Mucosa of gallbladder (tissue), 1 donor: ENCODE data around the gene RAB4B. TPM values are rescaled to one million over a fixed set of nuclear protein-coding genes. Genes with fewer than 3 reads are reported as not detected.
"Not testable (repeated sequence)": the region's sequence is repeated elsewhere in the genome, so short reads cannot be mapped to it uniquely, and the experiment has no call there.

Experiments used
- DNase-seq: peaks from one replicate; pipeline ENCODE4 v3.0.0-alpha.2; 2020; ENCODE audit warnings: low spot score
- total RNA-seq: library from RNA; stranded (reverse); gene quantifications from one replicate; pipeline ENCODE4 v1.2.1, GENCODE V29; 2021
- donor health status: DM: no; HTN: no; CAD: no.

RAB4B gene
- total RNA-seq, 1 donor from 2014 or later, result 54.4 TPM

DNA sequence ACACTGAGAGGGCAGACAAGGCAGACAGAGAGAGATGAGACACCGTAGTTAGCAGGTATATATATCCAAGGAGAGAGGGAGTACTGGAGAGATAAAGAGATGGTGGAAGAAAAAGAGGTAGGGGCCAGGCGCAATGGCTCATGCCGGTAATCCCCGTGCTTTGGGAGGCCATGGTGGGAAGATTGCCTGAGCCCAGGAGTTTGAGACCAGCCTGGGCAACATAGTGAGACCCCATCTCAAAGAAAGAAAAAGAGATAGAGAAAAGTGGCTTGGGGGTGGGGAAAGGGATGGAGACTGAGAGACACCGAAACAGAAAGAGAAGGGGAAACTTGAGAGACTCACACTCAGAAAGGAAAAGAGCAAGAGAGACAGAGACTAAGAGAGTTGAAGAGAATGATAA is 2.5 kb downstream of the RAB4B start:
- DNase-seq, result no peak

DNA sequence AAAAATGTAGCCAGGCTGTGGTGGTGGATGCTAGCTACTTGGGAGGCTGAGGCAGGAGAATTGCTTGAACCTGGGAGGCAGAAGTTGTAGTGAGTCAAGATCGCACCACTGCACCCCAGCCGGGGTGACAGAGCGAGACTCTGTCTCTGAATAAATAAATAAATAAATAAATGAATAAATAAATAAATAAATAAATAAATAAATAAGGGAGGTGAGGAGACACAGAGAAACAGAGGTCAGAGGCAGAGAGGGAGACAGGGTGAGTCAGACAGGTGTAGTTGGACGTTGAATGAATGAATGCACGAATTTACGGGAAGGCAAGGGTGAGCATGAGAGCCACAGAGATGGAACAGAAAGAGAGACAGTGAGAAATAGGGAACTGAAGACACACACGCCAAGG is 3.1 kb downstream of the RAB4B start:
- no peak for DNase-seq

DNA sequence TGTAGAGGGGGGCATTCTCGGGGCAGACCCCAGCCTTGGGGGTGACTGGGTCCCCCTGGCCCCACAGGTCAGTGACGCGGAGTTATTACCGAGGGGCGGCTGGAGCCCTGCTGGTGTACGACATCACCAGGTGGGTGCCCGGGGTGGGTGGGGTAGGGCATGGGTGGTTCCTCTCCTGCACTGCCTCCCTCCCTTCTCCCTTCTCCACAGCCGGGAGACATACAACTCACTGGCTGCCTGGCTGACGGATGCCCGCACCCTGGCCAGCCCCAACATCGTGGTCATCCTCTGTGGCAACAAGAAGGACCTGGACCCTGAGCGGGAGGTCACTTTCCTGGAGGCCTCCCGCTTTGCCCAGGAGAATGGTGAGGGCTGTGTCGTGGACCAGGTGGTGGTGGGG is 5.7 kb downstream of the RAB4B start:
- DNase-seq, result no peak

DNA sequence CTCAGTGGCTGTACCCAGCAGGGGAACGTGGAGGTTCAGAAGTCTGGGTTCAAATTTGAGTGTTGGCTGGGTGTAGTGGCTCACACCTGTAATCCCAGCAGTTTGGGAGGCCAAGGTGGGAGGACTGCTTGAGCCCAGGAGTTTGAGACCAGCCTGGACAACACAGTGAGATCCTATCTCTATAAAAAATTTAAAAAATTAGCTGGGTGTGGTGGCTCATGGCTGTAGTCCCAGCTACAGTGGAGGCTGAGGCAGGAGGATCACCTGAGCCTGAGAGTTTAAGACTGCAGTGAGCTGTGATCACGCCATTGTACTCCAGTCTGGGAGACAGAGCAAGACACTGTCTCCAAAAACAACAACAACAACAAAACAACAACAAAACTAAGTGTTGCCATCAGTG is 6.1 kb downstream of the RAB4B start:
- DNase-seq, result not testable (repeated sequence)

DNA sequence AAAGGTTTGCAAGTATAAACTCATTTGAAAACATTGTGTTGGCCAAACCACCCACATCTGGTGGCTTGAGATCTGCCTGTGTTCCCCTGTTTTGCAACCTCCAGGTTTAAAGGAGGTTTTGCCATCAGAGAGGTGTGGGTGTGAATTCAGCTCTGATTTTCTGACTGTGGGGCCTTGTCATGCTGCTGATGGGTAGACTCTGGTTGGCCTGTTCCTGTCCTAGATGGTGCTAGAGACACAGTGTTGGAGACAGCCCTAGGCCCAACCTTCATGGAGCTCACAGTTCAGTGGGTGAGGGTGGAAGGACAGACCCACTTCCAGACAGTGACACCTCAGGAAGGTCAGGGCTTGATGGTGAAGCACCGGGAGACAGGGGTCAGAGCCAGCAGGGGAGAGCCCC is 7.5 kb downstream of the RAB4B start:
- DNase-seq, result no peak

DNA sequence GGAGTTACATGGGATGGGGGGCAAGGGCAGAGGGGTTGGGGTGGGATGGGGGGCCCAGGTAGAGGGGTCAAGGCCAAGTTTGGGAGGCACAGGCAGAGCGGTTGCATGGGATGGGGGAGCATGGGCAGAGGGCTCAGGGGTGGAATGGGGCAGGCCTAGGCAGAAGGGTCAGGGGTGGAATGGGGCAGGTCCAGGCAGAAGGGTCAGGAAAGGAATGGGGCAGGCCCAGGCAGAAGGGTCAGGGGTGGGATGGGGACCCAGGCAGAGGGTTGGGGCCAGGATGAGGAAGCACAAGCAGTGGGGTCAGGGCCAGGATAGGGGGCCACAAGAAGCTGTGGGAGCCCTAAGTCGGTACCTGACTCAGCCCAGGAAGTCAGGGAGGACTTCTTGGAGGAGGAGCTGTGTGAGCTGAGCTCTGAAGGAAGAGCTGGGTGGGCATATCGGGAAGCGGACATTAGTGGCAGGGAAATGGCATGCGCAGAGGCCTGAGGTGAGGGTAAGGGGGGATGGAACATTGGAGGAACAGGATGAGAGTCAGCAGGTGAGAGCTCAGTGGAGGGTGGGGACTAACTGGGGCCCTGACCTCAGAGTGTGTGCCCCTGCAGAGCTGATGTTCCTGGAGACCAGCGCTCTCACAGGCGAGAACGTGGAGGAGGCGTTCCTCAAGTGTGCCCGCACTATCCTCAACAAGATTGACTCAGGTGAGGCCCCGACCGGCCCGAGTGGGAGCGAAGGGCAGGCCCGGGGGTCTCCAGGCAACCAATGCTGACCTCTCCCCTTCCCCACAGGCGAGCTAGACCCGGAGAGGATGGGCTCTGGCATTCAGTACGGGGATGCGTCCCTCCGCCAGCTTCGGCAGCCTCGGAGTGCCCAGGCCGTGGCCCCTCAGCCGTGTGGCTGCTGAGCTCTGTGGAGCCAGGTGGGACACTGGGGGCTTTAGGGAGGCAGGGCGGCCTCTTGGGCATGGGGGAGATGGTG is 8.3 kb downstream of the RAB4B start:
- DNase-seq, result no peak

DNA sequence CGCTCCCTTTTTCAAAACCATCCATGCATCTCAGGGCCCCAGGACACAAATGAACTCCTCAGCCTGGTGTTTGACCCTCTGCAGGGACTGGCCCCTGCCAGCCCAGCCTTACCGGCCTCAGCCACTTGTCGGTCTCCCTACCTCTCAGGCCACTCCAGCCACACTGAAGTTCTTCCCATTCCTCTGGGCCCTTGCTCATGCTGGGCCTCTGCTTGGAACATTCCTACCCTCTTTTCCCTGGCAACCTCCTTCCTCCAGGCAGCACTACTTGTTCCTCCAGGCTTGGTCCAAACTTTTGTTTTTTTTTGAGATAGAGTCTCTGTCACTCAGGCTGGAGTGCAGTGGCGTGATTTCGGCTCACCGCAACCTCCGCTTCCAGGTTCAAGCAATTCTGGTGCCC is 13.3 kb downstream of the RAB4B start:
- DNase-seq, result no peak

DNA sequence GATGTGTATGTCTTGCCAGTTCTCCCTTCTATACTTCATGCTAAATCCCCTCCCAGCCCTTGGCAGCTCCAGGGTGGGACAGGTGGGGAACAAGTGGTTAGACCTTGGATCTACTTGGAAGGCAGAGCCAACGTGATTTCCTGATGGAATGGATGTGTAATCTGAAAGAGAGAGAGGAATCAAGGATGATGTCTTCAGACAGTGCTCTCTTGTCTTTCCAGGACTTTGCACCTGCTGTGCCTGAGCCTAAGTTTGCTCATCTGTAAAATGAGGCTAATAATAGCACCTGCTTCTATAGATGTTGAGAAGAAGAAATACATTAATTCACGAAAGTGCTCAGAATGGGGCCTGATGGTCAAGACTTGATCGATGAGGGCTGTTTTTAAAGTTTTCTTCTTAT is 13.9 kb downstream of the RAB4B start:
- DNase-seq, result no peak

DNA sequence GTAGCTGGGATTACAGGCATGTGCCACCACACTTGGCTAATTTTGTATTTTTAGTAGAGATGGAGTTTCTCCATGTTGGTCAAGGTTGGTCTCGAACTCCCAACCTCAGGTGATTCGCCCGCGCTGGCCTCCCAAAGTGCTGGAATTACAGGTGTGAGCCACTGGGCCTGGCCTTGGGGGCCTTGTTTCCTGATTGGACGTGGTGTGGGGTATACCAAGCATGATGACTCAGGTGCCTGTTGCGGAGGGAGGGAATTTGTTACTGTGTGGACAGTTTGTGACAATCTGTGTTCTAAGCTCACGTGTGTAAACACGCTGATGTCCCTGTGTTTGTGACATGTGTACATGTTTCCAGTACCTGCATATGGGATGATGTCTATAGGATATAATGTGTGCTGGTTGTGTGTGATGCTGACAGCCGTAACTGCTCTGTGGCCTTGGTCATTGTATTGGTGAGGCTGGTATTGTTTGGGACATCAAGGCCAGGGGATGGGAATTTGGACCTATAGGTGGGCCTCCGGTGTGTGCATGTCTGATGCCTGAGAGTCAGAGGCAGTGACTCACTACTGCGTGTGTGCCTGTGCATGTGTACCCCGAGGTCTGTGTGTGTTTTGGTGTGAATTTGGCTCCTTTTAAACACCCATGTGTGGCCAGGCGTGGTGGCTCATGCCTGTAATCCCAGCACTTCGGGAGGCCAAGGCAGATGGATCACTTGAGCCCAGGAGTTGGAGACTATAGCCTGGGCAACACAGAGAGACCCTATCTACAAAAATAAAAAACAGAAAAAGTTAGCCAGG is 19.3 kb downstream of the RAB4B start:
- no peak for DNase-seq

DNA sequence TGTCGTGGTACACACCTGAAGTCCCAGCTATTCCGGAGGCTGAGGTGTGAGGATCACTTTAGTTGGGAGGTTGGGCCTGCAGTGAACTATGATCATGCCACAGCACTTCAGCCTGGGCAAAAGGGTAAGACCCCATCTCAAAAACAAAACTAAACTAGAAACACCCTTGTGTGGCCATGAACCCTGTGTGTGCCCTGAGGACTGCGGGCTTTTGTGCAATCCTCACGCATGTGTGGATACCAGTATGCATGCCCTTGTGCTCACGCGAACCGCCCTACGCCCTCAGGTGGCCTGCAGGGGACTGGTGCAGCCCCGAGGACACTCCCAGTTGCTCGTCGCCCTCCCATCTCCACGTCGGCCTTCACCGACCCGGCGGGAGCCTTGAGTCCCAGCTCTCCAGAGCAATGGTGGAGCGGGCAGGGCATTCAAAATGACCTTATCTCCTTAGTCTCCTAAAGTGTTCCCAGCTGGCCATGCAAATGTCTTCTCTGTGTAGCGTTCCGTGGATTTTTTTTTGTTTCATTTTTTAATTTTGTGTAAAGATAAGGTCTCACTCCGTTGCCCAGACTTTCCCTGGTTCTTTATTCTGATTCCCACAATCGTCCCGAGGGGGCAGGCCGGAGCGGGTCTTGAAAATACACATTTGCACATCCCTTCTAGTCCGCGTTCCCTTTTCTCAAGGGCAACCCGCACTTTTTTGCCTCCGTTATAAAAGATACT is 20.1 kb downstream of the RAB4B start:
- no peak for DNase-seq

DNA sequence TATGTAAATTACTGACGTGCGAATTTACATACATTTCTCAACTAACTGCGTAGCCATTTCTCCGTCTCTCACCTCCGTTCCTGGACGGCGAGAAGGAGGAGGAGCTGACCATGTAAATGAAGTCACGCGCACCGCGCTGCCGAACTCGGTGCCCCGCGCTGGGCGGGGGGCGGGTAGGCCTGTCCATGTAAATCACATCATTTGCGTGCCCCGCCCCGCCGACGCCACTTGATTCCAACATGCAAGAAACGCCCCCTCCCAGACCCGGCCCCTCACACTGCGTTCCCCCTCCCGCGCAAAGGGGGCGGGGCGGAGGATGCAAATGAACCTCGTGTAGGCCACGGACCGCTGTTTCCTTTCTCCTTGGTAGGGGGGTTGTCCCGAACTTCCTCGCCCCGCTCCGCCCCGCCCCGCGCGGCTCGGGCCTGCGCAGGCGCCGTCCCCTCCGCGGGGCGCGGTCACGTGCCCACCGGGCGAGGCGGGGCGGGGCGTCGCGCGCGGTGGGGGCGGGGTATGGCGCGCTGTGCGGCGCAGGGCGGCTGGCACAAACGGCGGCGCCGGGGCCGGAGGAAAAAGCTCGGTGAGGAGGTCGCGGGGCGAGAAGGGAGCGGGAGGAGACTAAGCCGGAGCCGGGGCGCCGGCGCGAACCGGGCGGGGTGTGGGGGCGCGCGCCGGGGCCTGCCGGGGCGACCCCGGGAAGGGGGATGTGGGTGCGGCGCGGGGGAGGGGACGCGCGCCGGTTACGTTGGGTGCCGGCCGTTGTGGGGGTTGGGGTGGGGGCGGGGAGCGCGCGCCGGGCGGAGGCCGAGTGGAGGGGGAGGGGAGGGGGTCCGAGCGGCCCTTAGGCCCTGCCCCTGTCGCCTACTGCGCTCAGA is 20.9 kb downstream of the RAB4B start, which contains the start of gene EGLN2:
EGLN2 (plus strand) TSS at position 509 of the 875 bp plus-strand sequence. CDS start 1,382 bp downstream, outside the sequence.
- DNase-seq, result peak; percentile 100

DNA sequence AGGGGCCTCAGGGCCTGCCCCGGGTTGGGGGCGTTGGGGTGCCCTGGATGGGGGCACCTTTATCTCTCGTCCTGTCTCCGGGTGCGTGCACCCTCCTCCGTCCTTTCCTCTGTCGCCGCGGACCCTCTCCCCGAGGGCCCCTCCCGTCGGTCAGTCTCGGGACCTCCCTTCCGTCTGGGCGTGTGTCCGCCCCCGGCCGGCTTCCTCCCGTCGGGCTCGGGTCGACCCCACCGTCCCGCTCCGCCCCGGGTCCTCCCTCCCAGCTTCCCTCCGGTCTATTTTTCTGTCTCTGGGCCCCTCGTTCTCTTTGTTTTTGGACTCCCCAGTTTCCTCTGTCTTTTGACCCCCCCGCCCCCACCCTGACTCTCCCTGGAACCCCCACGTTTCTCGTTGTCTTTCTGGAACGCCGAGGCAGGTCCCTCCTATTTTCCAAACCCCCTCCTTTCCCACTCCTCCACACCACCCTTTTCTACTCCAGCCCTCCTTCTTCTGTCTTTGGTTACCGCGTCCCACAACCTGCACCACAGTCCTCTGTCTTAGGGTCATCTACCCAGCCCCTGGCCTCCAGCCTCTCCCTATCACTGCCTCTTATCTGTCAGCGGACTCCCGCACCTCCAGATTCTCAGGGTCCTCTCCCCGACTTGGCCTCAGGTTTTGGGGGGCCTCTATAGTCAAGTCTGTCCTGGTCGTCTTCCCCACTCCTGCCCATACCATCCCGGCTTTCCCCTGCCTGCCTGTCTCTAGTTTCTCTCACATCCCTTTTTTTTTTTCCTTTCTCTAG is 21.7 kb downstream of the RAB4B start:
- no peak for DNase-seq

DNA sequence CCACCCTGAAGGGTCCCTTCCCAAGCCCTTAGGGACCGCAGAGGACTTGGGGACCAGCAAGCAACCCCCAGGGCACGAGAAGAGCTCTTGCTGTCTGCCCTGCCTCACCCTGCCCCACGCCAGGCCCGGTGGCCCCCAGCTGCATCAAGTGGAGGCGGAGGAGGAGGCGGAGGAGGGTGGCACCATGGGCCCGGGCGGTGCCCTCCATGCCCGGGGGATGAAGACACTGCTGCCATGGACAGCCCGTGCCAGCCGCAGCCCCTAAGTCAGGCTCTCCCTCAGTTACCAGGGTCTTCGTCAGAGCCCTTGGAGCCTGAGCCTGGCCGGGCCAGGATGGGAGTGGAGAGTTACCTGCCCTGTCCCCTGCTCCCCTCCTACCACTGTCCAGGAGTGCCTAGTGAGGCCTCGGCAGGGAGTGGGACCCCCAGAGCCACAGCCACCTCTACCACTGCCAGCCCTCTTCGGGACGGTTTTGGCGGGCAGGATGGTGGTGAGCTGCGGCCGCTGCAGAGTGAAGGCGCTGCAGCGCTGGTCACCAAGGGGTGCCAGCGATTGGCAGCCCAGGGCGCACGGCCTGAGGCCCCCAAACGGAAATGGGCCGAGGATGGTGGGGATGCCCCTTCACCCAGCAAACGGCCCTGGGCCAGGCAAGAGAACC is 22.4 kb downstream of the RAB4B start:
- no peak for DNase-seq

DNA sequence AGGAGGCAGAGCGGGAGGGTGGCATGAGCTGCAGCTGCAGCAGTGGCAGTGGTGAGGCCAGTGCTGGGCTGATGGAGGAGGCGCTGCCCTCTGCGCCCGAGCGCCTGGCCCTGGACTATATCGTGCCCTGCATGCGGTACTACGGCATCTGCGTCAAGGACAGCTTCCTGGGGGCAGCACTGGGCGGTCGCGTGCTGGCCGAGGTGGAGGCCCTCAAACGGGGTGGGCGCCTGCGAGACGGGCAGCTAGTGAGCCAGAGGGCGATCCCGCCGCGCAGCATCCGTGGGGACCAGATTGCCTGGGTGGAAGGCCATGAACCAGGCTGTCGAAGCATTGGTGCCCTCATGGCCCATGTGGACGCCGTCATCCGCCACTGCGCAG is 22.9 kb downstream of the RAB4B start:
- DNase-seq, result no peak

DNA sequence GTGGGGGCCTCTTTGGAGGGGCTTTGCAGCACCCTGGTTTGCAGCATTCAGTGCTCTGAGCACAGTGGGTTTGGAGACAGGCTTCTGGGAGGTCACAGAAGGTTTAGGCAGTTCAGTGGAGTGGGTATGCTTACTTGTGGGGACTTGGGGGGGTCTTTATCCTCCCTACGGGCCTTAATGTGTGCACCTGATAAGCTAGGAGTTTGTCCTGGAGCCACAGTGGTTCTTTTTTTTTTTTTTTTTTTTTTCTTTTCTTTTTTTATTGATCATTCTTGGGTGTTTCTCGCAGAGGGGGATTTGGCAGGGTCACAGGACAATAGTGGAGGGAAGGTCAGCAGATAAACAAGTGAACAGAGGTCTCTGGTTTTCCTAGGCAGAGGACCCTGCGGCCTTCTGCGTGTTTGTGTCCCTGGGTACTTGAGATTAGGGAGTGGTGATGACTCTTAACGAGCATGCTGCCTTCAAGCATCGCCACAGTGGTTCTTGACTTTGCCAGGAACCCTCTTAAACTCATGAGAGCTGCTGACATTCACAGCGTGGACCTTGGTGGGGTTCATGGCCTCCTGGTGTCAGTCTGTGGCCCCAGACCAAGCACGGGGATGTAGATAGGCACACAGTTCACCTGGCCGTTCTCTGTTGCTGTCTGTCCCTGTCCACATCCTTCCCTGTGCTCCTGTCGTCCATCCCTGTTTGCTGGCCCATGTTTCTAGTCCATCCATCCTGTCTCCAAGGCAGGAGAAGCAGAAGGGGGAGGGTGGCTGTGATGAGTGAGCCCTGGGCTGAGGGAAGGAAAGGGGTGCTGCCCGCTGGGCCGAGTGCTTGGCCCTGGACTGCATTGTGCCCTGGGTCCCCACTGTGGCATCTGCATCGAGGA is 23.6 kb downstream of the RAB4B start:
- DNase-seq, result no peak

DNA sequence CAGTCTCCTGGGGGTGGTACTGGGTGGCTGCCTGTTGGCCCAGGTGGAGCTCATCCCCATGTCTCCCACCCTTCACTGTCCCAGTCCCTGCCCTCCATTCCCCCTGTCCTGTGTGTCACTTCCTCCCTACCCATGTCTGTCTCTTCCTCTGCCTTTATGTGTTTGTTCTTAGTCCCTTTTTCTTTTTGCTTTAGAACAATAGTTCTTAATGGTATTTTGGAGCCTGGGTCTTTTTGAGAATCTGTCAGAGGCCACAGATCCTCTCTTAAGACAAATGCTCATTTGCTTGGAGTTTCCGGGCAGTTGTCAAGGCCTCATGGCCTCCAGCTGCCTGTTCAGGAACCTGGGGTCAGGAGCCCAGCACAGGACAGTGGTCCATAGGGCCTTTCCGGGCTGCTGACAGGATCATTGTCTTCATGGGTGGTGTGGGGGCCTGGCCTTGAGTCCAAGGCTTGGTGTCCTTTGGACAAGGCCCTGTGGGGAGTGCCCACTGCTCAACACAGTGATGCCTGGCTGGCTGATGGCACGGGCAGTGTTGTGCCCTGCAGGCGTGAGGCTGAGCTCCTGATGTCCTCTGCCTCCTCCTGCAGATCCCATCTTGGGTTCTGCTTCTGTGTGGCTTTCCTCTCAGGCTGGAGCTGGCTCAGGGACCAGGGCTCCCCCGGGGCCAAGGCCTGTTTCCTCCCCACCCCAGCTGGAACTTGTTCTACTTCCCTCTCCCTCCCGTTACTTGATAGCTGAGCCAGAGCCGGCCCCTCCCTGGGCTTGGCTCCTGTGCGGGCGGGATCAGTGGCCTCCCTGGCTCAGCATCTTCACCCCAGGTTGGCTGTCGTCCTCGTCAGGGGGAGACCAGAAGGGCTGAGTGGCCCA is 24.5 kb downstream of the RAB4B start:
- peak; percentile 64 for DNase-seq

DNA sequence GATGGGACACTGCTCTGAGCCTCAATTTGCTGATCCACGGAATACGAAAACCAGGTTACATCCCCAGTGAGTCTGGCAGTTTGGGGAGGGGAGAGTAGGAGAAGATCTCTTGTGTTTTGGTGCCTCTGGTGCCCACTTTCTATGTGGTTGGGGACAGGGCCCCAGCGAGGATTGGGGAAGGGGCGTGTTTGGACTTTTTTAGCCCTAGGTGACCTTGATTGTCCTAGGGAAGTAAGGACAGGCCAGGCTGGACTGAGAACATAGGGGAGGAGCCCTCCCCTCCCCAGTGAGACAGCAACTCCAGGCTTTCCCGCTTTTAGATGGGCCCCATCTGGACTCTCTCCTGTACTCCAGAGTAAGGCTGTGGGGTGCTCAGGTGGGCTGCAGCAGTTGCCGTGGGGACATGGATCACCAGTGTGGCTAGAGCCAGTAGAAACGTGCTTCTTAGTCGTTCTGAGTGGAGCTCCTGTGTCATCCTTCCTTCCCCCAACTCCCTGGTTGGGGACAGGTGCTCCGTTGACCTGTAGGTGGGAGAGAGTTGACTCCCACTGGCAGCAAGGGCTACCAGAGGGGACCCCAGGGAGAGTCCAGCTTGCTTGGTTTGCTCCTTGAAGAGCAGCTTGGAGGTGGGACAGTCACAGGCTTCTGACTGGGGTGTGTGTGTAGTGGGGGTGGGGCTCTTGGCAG is 25.3 kb downstream of the RAB4B start:
- DNase-seq, result no peak
